ENCODE results near the gene EZH1. TPM values are rescaled to one million over a fixed set of nuclear protein-coding genes. Genes with fewer than 3 reads are reported as not detected.
"Not testable (repeated sequence)": the region's sequence is repeated elsewhere in the genome, so short reads cannot be mapped to it uniquely, and the experiment has no call there.

Gene EZH1
- total RNA-seq, 1 experiment from 2014 or later: 5.2 TPM

- H3K36me3 ChIP-seq: peaks cover 35% of the 10 kb centered on the region
- no peaks in the 10 kb centered on the region for H3K9me3 ChIP-seq (replicated peaks)
- no peak for DNase-seq (ENCODE audit: low read depth in 1 of 2, low spot score in 2 of 2)
- H3K27ac ChIP-seq: no peak within 1 kb of the TSS
- no peak within 1 kb of the TSS for H3K4me3 ChIP-seq
- H3K27me3 ChIP-seq (replicated peaks): no peaks in the 10 kb centered on the region
- peaks cover 33% of the 10 kb centered on the region for H3K4me1 ChIP-seq (replicated peaks)
Observed at GRCh38 chr17:42779936-42780850, 35.4 kb upstream of the EZH1 start, which contains the start of gene WNK4. TSS of gene WNK4 (plus strand) at chr17:42780610. CDS start at chr17:42780699, 89 bp downstream.

GRCh38 chr17:42779304-42779935 is 34.6 kb upstream of the EZH1 start:
- DNase-seq (ENCODE audit: low read depth in 1 of 2, low spot score in 2 of 2): no peak
- peaks cover 41% of the 10 kb centered on the region for H3K4me1 ChIP-seq (replicated peaks)
- no peaks in the 10 kb centered on the region for H3K27me3 ChIP-seq (replicated peaks)
- no peaks in the 10 kb centered on the region for H3K9me3 ChIP-seq (replicated peaks)
- no peak overlapping the region for H3K27ac ChIP-seq
- peaks cover 35% of the 10 kb centered on the region for H3K36me3 ChIP-seq
- H3K4me3 ChIP-seq: no peak overlapping the region

- H3K4me3 ChIP-seq: no peak overlapping the region
- no peak for DNase-seq (ENCODE audit: low read depth in 1 of 2, low spot score in 2 of 2)
- no peak overlapping the region for H3K27ac ChIP-seq
- no peaks in the 10 kb centered on the region for H3K9me3 ChIP-seq (replicated peaks)
- no peaks in the 10 kb centered on the region for H3K27me3 ChIP-seq (replicated peaks)
- peaks cover 36% of the 10 kb centered on the region for H3K36me3 ChIP-seq
- peaks cover 43% of the 10 kb centered on the region for H3K4me1 ChIP-seq (replicated peaks)
Observed at GRCh38 chr17:42778570-42778969, 33.7 kb upstream of the EZH1 start.

GRCh38 chr17:42775534-42776098 is 30.8 kb upstream of the EZH1 start:
- DNase-seq (ENCODE audit: low read depth in 1 of 2, low spot score in 2 of 2): peak; percentile 75 to 86
- Histone ChIP-seq H3K27ac (0 out of 2 replicates have a peak overlapping the region, but pooled peaks have one; percentile 74), H3K4me3 (no peak overlapping the region)

GRCh38 chr17:42774066-42774745 is 29.4 kb upstream of the EZH1 start:
- H3K9me3 ChIP-seq (replicated peaks): no peaks in the 10 kb centered on the region
- H3K27ac ChIP-seq: peak overlapping the region; percentile 74
- H3K4me1 ChIP-seq (replicated peaks): peaks cover 32% of the 10 kb centered on the region
- peak overlapping the region; percentile 75 for H3K4me3 ChIP-seq
- H3K36me3 ChIP-seq: peaks cover 29% of the 10 kb centered on the region
- DNase-seq (ENCODE audit: low read depth in 1 of 2, low spot score in 2 of 2): peak in 1 of 2 experiments; percentile 73
- H3K27me3 ChIP-seq (replicated peaks): no peaks in the 10 kb centered on the region

More at GRCh38 chr17:42775534-42776098, 30.8 kb upstream of the EZH1 start:
- Histone ChIP-seq H3K9me3 (replicated peaks) (no peaks in the 10 kb centered on the region), H3K27me3 (replicated peaks) (no peaks in the 10 kb centered on the region), H3K4me1 (replicated peaks) (peaks cover 37% of the 10 kb centered on the region), H3K36me3 (peaks cover 39% of the 10 kb centered on the region)

- peak; percentile 80 to 87 for DNase-seq (ENCODE audit: low read depth in 1 of 2, low spot score in 2 of 2)
- peak within 1 kb of the TSS; percentile 75 for H3K4me3 ChIP-seq
- H3K27me3 ChIP-seq (replicated peaks): no peaks in the 10 kb centered on the region
- peaks cover 22% of the 10 kb centered on the region for H3K36me3 ChIP-seq
- peak within 1 kb of the TSS; percentile 74 for H3K27ac ChIP-seq
- no peaks in the 10 kb centered on the region for H3K9me3 ChIP-seq (replicated peaks)
- H3K4me1 ChIP-seq (replicated peaks): peaks cover 32% of the 10 kb centered on the region
Observed at GRCh38 chr17:42773290-42774035, 28.6 kb upstream of the EZH1 start, which contains the start of gene VPS25. TSS of gene VPS25 (plus strand) at chr17:42773449. CDS start at chr17:42773476, 27 bp downstream.

- H3K4me1 ChIP-seq (replicated peaks): peaks cover 32% of the 10 kb centered on the region
- no peak for DNase-seq (ENCODE audit: low read depth in 1 of 2, low spot score in 2 of 2)
- no peaks in the 10 kb centered on the region for H3K9me3 ChIP-seq (replicated peaks)
- H3K27me3 ChIP-seq (replicated peaks): no peaks in the 10 kb centered on the region
- H3K36me3 ChIP-seq: peaks cover 22% of the 10 kb centered on the region
- peak overlapping the region; percentile 75 for H3K4me3 ChIP-seq
- H3K27ac ChIP-seq: peak overlapping the region; percentile 74
Observed at GRCh38 chr17:42772945-42773289, 28.1 kb upstream of the EZH1 start.

GRCh38 chr17:42769964-42770363 is 25.1 kb upstream of the EZH1 start:
- DNase-seq (ENCODE audit: low read depth in 1 of 2, low spot score in 2 of 2); H3K4me3 ChIP-seq; H3K36me3 ChIP-seq; H3K27me3 ChIP-seq (replicated peaks); H3K27ac ChIP-seq; H3K9me3 ChIP-seq (replicated peaks): not testable (repeated sequence)
- peaks cover 18% of the 10 kb centered on the region for H3K4me1 ChIP-seq (replicated peaks)

GRCh38 chr17:42768006-42768405 is 23.2 kb upstream of the EZH1 start:
- DNase-seq (ENCODE audit: low read depth in 1 of 2, low spot score in 2 of 2); H3K27me3 ChIP-seq (replicated peaks); H3K27ac ChIP-seq; H3K9me3 ChIP-seq (replicated peaks); H3K36me3 ChIP-seq; H3K4me3 ChIP-seq: not testable (repeated sequence)
- peaks cover 11% of the 10 kb centered on the region for H3K4me1 ChIP-seq (replicated peaks)

- Histone ChIP-seq H3K4me3 (no peak overlapping the region), H3K36me3 (no peaks in the 10 kb centered on the region), H3K27ac (no peak overlapping the region), H3K9me3 (replicated peaks) (no peaks in the 10 kb centered on the region), H3K27me3 (replicated peaks) (no peaks in the 10 kb centered on the region), H3K4me1 (replicated peaks) (peaks cover 6% of the 10 kb centered on the region)
- DNase-seq (ENCODE audit: low read depth in 1 of 2, low spot score in 2 of 2): no peak
Observed at GRCh38 chr17:42767512-42767911, 22.7 kb upstream of the EZH1 start.

- Histone ChIP-seq H3K27ac (no peak overlapping the region), H3K27me3 (replicated peaks) (peaks cover 7% of the 10 kb centered on the region), H3K36me3 (no peaks in the 10 kb centered on the region), H3K4me1 (replicated peaks) (peaks cover 10% of the 10 kb centered on the region), H3K9me3 (replicated peaks) (no peaks in the 10 kb centered on the region), H3K4me3 (no peak overlapping the region)
- no peak for DNase-seq (ENCODE audit: low read depth in 1 of 2, low spot score in 2 of 2)
Observed at GRCh38 chr17:42766124-42766523, 21.3 kb upstream of the EZH1 start.

- peaks cover 24% of the 10 kb centered on the region for H3K27me3 ChIP-seq (replicated peaks)
- H3K4me1 ChIP-seq (replicated peaks): peaks cover 16% of the 10 kb centered on the region
- no peaks in the 10 kb centered on the region for H3K36me3 ChIP-seq
- no peak for DNase-seq (ENCODE audit: low read depth in 1 of 2, low spot score in 2 of 2)
- H3K9me3 ChIP-seq (replicated peaks): no peaks in the 10 kb centered on the region
- H3K4me3 ChIP-seq: no peak overlapping the region
- H3K27ac ChIP-seq: no peak overlapping the region
Observed at GRCh38 chr17:42761638-42762037, 16.8 kb upstream of the EZH1 start.

Measured in SJSA1 (cell line).